HL-60/S4 treated with phorbol 12-myristate 13-acetate at 8.2 ng/mL for 4 days and 3 days (cell line): ENCODE results near the gene MOB2.
"Not testable (repeated sequence)": the region's sequence is repeated elsewhere in the genome, so short reads cannot be mapped to it uniquely, and the experiment has no call there.

Source experiments
- in situ Hi-C: fragments of 300-500 bp; cut with MboI; formaldehyde crosslinking; loops from 2 replicates; pipeline ENCODE4 v1.15.0; 2022; ENCODE audit warnings: low sequenced_read_pairs

MOB2 gene

GRCh38 chr11:1444823-1445422, 41.7 kb downstream of the MOB2 start:
- in situ Hi-C loops = no loop called here

GRCh38 chr11:1444321-1444720, 42.3 kb downstream of the MOB2 start:
- in situ Hi-C loops = no loop called here

GRCh38 chr11:1443737-1444136, 42.8 kb downstream of the MOB2 start:
- in situ Hi-C loops = no loop called here

GRCh38 chr11:1442807-1443366, 43.7 kb downstream of the MOB2 start:
- in situ Hi-C loops = no loop called here

GRCh38 chr11:1442163-1442562, 44.4 kb downstream of the MOB2 start:
- in situ Hi-C loops = no loop called here

GRCh38 chr11:1440496-1440895, 46.1 kb downstream of the MOB2 start:
- in situ Hi-C loops = no loop called here

GRCh38 chr11:1440066-1440465, 46.5 kb downstream of the MOB2 start:
- in situ Hi-C loops = no loop called here

- in situ Hi-C loops = no loop called here
Observed at GRCh38 chr11:1439341-1439740, 47.2 kb downstream of the MOB2 start.

- in situ Hi-C loops = no loop called here
Observed at GRCh38 chr11:1438967-1439330, 47.6 kb downstream of the MOB2 start.

GRCh38 chr11:1438261-1438966, 48.2 kb downstream of the MOB2 start:
- in situ Hi-C loops = no loop called here

- in situ Hi-C loops = no loop called here
Observed at GRCh38 chr11:1437500-1437899, 49.1 kb downstream of the MOB2 start.

GRCh38 chr11:1436468-1437039, 50.0 kb downstream of the MOB2 start:
- in situ Hi-C loops = no loop called here

- in situ Hi-C loops = no loop called here
Observed at GRCh38 chr11:1435820-1436467, 50.6 kb downstream of the MOB2 start.

- in situ Hi-C loops = not testable (repeated sequence)
Observed at GRCh38 chr11:1435479-1435819, 51.1 kb downstream of the MOB2 start.

GRCh38 chr11:1433977-1434640, 52.5 kb downstream of the MOB2 start:
- in situ Hi-C loops = no loop called here

- in situ Hi-C loops = no loop called here
Observed at GRCh38 chr11:1433568-1433967, 53.0 kb downstream of the MOB2 start.

GRCh38 chr11:1428762-1429316, 57.7 kb downstream of the MOB2 start:
- in situ Hi-C loops = no loop called here

- in situ Hi-C loops = no loop called here
Observed at GRCh38 chr11:1425439-1425838, 61.1 kb downstream of the MOB2 start.

GRCh38 chr11:1425006-1425405, 61.6 kb downstream of the MOB2 start:
- in situ Hi-C loops = no loop called here

- in situ Hi-C loops = not testable (repeated sequence)
Observed at GRCh38 chr11:1423406-1423805, 63.2 kb downstream of the MOB2 start.

- in situ Hi-C loops = no loop called here
Observed at GRCh38 chr11:1422981-1423380, 63.6 kb downstream of the MOB2 start.
